ENCODE measurements around the gene STARD7.
"Not testable (repeated sequence)": the region's sequence is repeated elsewhere in the genome, so short reads cannot be mapped to it uniquely, and the experiment has no call there.

The STARD7 gene, protein sequence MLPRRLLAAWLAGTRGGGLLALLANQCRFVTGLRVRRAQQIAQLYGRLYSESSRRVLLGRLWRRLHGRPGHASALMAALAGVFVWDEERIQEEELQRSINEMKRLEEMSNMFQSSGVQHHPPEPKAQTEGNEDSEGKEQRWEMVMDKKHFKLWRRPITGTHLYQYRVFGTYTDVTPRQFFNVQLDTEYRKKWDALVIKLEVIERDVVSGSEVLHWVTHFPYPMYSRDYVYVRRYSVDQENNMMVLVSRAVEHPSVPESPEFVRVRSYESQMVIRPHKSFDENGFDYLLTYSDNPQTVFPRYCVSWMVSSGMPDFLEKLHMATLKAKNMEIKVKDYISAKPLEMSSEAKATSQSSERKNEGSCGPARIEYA

DNA sequence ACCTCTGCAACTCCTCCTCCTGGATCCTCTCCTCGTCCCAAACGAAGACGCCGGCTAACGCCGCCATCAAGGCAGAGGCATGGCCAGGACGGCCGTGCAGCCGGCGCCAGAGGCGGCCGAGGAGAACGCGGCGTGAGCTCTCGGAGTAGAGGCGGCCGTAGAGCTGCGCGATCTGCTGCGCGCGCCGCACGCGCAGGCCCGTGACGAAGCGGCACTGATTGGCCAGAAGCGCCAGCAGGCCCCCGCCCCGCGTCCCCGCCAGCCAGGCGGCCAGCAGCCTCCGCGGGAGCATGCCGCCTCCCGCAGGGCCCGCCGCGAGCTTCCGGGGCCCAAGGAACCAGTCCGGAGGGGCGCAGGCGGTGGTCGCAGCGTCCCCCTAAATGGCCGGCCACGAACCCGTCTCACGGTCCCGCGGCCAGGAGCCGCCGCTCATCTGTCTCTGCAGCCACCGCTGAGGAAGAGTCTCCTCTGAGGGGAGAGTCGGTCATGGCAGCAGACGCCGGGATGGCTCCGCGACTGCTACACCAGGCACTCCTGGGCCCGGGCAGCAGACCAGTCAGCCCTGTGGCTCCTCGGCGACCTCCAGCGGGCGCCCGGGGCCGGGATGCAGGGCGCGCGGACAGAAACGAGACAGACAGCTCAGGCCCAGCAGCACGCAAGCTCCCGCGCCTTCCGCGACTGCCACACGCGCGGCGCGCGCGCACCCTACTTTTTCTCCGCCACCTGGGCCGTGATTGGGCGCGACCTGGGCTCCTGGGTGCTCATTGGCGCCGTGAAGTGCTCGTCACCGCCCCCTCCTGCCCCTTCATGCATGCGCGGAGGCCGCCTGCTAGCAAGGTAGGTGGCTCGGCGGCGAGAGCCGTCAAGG is at the start of gene STARD7:
TSS of gene STARD7 (minus strand) at position 685 of the 868 bp plus-strand sequence. CDS start at position 292, 393 bp downstream.
- peak; percentile 98 to 99 for DNase-seq
- peak within 1 kb of the TSS; percentile 91 to 96 for H3K4me3 Mint-ChIP-seq
- H3K9me3 Mint-ChIP-seq: no peaks in the 10 kb centered on the region
- H3K4me1 Mint-ChIP-seq: peaks cover 51% of the 10 kb centered on the region
- peak within 1 kb of the TSS; percentile 94 to 95 for H3K27ac Mint-ChIP-seq
- ATAC-seq: peak; percentile 93
- no peaks in the 10 kb centered on the region for H3K27me3 Mint-ChIP-seq

DNA sequence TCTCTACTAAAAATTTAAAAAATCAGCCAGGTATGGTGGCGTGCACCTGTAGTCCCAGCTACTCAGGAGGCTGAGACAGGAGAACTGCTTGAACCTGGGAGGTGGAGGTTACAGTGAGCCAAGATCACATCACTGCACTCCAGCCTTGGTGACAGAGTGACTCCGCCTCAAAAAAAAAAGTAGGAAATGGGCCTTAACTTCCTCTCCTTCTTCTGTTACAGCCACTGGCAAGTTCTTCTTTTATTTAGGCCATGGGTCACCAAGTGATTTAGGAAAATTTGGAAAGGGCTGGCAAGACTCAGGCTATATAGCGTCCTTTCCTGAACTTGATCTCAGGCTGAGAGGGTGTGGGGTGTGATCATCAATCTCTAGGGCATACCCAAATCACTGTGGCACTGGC is 49.1 kb upstream of the STARD7 start:
- H3K9me3 Mint-ChIP-seq, ATAC-seq, H3K27ac Mint-ChIP-seq, DNase-seq, H3K27me3 Mint-ChIP-seq, H3K4me3 Mint-ChIP-seq: not testable (repeated sequence)
- H3K4me1 Mint-ChIP-seq: peaks cover 79% of the 10 kb centered on the region

DNA sequence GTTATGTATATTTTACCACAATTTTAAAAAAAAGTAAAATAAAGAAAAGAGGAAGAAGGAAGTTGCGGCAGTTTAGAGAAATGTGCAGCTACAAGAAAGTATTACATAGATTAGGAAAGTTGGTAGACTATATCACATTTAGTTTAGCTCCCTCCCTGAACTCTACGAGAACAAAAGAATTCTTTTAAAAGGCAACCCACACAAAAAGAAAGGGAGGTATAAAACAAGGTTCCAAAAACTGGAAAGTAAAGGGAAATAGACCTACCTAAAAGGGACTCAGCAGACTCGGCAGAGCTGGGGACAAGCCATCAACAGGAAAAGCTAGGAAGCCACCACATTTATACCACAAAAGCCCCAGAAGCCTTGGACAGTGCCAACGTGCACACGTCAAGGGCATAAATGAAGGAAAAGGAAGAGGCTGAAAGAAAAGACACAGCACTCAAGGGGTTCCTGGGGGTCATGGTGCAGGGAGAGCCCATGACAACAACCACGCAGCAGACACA is 48.0 kb upstream of the STARD7 start:
- H3K4me3 Mint-ChIP-seq: peak overlapping the region; percentile 14 to 68
- H3K27ac Mint-ChIP-seq: peak overlapping the region; percentile 70 to 81
- DNase-seq: no peak
- no peaks in the 10 kb centered on the region for H3K27me3 Mint-ChIP-seq
- no peaks in the 10 kb centered on the region for H3K9me3 Mint-ChIP-seq
- H3K4me1 Mint-ChIP-seq: peaks cover 80% of the 10 kb centered on the region
- ATAC-seq: no peak

DNA sequence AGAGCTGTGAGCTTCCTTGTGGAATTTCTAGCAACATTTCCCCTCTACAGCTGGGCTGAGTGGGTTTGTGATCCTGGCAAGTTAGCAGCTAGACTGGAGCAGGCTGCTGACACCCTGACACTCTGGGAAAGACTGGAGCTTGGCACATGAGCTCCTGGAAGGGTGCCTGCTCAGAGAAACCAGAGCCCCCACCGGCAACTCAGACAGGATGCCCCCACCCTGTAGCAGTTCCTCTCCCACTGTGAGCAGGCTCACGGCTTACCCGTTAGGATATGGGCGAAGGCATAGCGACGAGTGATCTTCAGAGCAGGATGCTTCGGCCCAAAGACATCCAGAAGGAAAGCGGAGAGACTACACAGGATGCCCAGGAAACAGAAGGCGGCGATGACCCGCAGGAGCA is 45.9 kb upstream of the STARD7 start:
- Mint-ChIP-seq H3K4me3 (no peak overlapping the region), H3K9me3 (no peaks in the 10 kb centered on the region), H3K27me3 (no peaks in the 10 kb centered on the region), H3K4me1 (peaks cover 64% of the 10 kb centered on the region), H3K27ac (peak overlapping the region in 1 of 2 donors; percentile 72)
- no peak for DNase-seq
- ATAC-seq: no peak

DNA sequence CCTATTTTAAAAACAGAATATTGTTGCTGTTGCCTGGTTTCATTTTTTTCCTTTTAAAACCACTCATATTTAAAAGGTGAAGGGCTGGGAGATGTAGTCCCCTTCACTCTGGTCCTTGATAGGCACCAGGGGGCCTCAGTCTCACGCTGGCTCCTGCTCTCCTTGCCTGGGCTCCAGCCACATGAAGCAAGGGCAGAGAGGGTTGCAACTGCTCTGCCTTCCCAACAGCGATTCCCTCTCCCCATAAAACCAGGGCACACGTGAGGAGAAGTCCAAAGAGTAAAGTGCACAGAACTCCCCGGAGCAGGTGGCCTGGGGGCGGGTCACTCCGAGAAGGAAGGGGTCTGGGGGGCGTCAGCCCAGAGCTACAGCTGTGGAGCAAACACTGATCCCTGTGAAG is 44.4 kb upstream of the STARD7 start:
- H3K27ac Mint-ChIP-seq: no peak overlapping the region
- peaks cover 49% of the 10 kb centered on the region for H3K4me1 Mint-ChIP-seq
- no peaks in the 10 kb centered on the region for H3K9me3 Mint-ChIP-seq
- ATAC-seq (no peak), DNase-seq (no peak)
- no peaks in the 10 kb centered on the region for H3K27me3 Mint-ChIP-seq
- no peak overlapping the region for H3K4me3 Mint-ChIP-seq

DNA sequence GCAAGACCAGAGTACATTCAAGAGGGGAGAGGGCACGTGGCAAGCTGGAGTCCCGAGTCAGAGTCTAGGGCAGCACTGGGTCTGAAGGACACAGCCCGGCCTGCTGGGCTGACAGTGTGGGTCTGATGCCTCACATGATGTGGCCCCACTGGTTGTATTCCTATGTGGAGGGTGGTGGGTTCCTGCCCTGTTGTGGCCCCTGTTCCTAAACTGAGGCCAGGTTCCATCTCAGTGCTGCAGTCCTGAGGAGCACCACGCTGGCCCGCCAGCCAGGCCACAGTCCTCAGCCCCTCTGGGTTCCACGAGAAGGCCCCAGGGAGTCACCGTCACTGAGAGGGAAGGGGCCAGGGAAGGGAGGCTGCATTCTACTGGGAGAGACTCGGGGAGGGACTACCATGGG is 43.9 kb upstream of the STARD7 start:
- no peak for DNase-seq
- Mint-ChIP-seq H3K27ac (peak overlapping the region in 1 of 2 donors; percentile 91), H3K9me3 (no peaks in the 10 kb centered on the region), H3K27me3 (no peaks in the 10 kb centered on the region), H3K4me3 (no peak overlapping the region), H3K4me1 (peaks cover 49% of the 10 kb centered on the region)
- no peak for ATAC-seq

DNA sequence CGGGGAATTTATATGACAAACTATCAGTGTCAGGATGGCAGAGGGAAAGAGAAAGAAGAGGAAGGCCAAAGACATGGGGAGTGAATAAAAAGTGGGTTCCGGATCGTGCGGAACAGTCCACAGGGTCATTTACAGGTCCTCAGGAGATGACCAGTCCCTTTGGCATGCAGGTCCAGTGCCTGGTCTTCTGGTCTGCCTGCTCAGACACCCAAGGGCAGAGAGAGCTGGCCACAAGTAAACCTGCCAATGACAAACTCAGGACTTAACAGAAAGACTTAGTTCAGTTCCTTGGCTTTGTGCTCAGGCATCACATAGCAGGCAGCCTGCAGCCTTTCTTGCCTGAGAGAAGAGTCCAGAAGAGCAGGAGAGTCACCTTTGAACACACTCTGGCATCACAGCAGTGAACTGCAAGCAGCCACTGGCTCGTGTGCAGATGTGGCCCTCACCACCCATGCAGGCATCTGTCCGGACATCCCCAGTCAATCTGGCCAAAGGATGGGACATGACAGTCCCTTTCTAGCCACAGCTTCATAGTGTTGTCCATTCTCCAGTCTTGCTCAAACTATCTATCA is 43.2 kb upstream of the STARD7 start:
- no peaks in the 10 kb centered on the region for H3K9me3 Mint-ChIP-seq
- no peaks in the 10 kb centered on the region for H3K27me3 Mint-ChIP-seq
- ATAC-seq (peak; percentile 28), DNase-seq (no peak)
- peak overlapping the region; percentile 86 to 91 for H3K27ac Mint-ChIP-seq
- no peak overlapping the region for H3K4me3 Mint-ChIP-seq
- H3K4me1 Mint-ChIP-seq: peaks cover 49% of the 10 kb centered on the region

DNA sequence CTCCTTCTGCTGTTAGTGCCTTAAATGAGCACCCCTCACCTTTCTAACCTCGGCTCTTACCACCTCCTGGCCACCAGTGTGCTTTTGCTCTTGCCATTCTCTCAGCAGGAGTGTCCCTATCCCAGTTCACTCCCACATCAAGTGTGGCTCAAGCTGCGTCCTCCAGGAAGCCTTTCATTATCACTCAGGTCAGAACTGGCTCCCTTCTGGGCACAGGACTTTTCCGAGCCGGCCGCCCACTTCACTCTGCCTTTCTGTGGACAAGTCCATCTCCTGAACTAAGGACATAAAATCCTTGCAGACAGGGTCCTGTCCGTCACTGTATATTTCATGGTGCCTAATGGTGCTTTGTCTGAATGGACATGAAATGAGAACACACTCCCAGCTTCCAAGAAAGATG is 41.6 kb upstream of the STARD7 start:
- Mint-ChIP-seq H3K9me3 (peaks cover 8% of the 10 kb centered on the region in 2 donors), H3K27ac (peak overlapping the region; percentile 1 to 2), H3K4me1 (peaks cover 49% of the 10 kb centered on the region), H3K27me3 (no peaks in the 10 kb centered on the region), H3K4me3 (no peak overlapping the region)
- DNase-seq: no peak
- no peak for ATAC-seq

DNA sequence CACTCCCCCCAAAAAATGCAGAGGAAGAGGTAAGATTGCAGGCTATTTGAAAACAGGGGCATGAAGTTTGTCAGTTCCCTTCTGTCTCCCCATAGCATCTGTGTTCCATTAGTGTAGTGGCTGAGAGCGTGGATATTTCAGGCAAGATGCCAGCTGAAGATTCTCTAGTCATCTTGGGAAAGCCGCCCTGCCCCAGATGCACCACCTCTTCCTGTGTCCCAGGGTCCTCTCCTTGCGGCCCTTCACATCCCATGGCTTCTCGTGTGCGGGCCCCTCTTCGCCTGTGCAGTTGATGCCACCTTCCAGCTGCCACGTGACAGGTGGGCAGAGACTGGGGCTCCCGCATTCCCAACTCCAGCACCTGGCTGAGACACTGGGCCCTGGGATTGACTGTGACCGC is 41.0 kb upstream of the STARD7 start:
- no peak for DNase-seq
- H3K27me3 Mint-ChIP-seq: no peaks in the 10 kb centered on the region

DNA sequence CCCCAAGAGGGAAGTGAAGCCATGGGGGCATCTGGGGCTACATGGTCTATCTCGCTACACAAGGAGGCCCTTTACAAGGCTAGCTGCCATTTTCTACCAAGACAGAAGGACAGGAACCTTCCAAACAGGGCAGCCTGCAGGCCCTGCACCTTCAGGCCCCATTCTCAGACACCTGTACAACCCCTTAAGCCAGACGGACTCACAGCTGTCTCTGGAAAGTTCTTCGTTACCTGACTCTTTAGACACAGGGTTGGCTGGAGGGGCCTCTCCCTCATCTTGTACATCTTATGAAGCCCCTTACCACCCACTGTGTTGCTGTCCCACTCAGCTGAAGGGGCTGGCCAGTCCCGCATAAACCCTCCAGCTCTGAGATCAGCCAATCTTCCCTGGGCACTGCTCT is 40.0 kb upstream of the STARD7 start:
- Mint-ChIP-seq H3K4me1 (peaks cover 51% of the 10 kb centered on the region), H3K4me3 (no peak overlapping the region), H3K27ac (no peak overlapping the region), H3K9me3 (peaks cover 8% of the 10 kb centered on the region in 2 donors), H3K27me3 (no peaks in the 10 kb centered on the region)
- DNase-seq (no peak), ATAC-seq (no peak)

More for the DNA sequence above, 41.0 kb upstream of the STARD7 start:
- Mint-ChIP-seq H3K9me3 (peaks cover 8% of the 10 kb centered on the region in 2 donors), H3K27ac (no peak overlapping the region), H3K4me1 (peaks cover 49% of the 10 kb centered on the region), H3K4me3 (no peak overlapping the region)
- ATAC-seq: no peak

DNA sequence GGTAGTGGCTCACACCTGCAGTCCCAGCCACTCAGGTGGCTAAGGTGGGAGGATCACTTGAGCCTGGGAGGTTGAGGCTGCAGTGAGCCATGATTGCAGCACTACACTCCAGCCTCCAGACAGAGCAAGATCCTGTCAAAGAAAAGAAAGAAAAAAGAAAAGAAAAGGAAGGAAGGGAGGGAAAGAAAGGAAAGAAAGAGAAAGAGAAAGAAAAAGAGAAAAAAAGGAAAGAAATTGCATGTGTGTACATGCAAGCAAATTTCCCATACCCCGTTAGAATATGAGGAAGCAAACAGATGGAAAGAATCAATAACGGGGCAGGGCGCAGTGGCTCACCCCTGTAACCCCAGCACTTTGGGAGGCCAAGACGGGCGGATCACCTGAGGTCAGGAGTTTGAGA is 39.3 kb upstream of the STARD7 start:
- Mint-ChIP-seq H3K27ac (peak overlapping the region in 1 of 2 donors; percentile 82), H3K4me3 (no peak overlapping the region), H3K9me3 (peaks cover 8% of the 10 kb centered on the region in 2 donors), H3K4me1 (peaks cover 56% of the 10 kb centered on the region), H3K27me3 (no peaks in the 10 kb centered on the region)
- DNase-seq (no peak), ATAC-seq (no peak)

DNA sequence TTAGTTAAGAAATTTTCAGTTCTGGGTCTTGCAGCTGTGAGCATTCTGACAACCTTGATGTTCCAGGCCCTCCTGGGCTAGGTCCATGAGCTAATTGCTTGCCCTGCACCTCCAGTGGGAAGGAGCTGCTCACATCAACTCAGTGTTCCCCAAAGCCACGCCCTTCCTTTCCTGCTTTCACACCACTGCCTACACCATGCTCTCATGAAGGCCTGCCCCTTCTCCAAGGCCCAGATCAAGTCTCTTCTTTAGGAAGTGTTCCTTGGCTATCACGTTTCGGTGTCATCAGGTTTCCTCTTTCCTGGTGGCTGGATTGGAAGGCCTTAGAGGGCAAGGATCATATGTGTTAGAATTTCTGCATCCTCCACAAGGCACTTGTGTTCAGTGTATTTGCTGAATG is 38.4 kb upstream of the STARD7 start:
- peak overlapping the region; percentile 38 to 50 for H3K27ac Mint-ChIP-seq
- H3K9me3 Mint-ChIP-seq: peaks cover 8% of the 10 kb centered on the region in 2 donors
- no peak for DNase-seq
- no peaks in the 10 kb centered on the region for H3K27me3 Mint-ChIP-seq
- no peak overlapping the region for H3K4me3 Mint-ChIP-seq
- ATAC-seq: no peak
- H3K4me1 Mint-ChIP-seq: peaks cover 58% of the 10 kb centered on the region

DNA sequence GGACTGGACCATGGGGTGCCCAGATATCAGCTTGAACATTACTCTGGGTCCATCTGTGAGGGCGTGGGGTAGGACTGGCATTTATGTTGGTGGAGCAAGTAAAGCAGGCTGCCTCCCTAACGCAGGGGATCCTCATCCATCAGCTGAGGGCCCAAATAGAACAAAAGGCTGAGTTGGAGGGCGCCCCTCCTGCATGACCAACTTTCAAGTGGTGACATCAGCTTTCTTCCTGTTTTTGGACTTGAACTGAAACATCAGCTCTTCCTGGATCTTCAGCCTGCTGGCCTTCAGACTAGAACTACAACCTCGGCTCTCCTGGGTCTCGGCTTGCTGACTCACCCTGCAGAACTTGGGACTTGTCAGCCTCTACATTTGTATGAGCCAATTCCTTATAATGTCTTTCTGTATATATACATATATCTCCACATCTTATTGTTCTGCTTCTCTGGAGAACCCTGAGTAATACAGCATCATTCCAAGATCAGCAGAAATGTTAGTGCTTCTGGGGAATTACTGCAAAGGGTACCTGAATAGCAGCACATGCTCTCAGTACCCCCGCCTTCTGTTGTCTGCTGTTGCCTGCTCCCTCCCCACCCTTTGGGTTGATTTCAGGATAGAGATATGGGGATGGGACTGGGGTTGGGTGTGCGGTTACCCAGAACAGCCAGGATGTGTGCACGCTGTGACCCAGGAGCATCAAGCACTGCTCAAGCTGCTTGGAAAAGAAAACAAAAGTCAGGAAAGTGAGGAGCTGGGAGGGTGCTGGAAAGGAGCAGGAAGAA is 37.2 kb upstream of the STARD7 start:
- H3K4me3 Mint-ChIP-seq: peak overlapping the region in 1 of 2 donors; percentile 6
- H3K9me3 Mint-ChIP-seq: peaks cover 8% of the 10 kb centered on the region in 2 donors
- DNase-seq: peak in 1 of 2 donors; percentile 34
- H3K4me1 Mint-ChIP-seq: peaks cover 62% of the 10 kb centered on the region
- peak overlapping the region; percentile 86 to 97 for H3K27ac Mint-ChIP-seq
- peak; percentile 6 for ATAC-seq
- no peaks in the 10 kb centered on the region for H3K27me3 Mint-ChIP-seq

DNA sequence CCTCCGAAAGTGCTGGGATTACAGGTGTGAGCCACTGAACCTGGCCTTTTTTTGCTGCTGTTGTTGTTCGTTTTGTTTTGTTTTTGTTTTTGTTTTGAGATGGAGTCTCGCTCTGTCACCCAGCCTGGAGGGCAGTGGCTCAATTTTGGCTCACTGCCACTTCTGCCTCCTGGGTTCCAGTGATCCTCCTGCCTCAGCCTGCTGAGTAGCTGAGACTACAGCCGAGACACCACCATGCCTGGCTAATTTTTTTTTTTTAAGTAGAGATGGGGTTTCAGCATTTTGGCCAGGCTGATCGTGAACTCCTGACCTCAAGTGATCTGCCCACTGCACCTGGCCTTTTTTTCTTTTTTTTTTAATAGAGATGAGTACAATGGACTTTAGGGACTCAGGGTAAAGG is 35.2 kb upstream of the STARD7 start:
- H3K4me3 Mint-ChIP-seq: no peak overlapping the region
- no peak for DNase-seq
- H3K27ac Mint-ChIP-seq: no peak overlapping the region
- peaks cover 8% of the 10 kb centered on the region in 2 donors for H3K9me3 Mint-ChIP-seq
- H3K4me1 Mint-ChIP-seq: peaks cover 66% of the 10 kb centered on the region
- no peak for ATAC-seq
- no peaks in the 10 kb centered on the region for H3K27me3 Mint-ChIP-seq

All from stimulated activated naive CD8-positive, alpha-beta T cell treated with anti-CD3 and anti-CD28 coated beads, Interleukin-15, amount 100 ng/mL, for 72 hours (primary cell).